GM18858 (cell line): Measurements from ENCODE around the gene RNASET2.
"Not testable (repeated sequence)": the region's sequence is repeated elsewhere in the genome, so short reads cannot be mapped to it uniquely, and the experiment has no call there.

Source experiments
- ATAC-seq: cut with Tn5 transposase; IDR thresholded peaks from one replicate; pipeline ENCODE4 v1.9.1; 2021; ENCODE audit not compliant: unreplicated experiment

RNASET2 gene

GRCh38 chr6:166905505-166906134 is 50.7 kb downstream of the RNASET2 start:
- ATAC-seq, result no peak

- no peak for ATAC-seq
Measured at GRCh38 chr6:166905013-166905412, 51.3 kb downstream of the RNASET2 start.

- no peak for ATAC-seq
Measured at GRCh38 chr6:166904101-166904746, 52.1 kb downstream of the RNASET2 start.

GRCh38 chr6:166903500-166903899 is 52.9 kb downstream of the RNASET2 start:
- ATAC-seq, result no peak

- no peak for ATAC-seq
Measured at GRCh38 chr6:166903027-166903426, 53.3 kb downstream of the RNASET2 start.

- ATAC-seq, result no peak
Measured at GRCh38 chr6:166902211-166902755, 54.1 kb downstream of the RNASET2 start.

- ATAC-seq, result no peak
Measured at GRCh38 chr6:166901626-166902025, 54.7 kb downstream of the RNASET2 start.

GRCh38 chr6:166900956-166901607 is 55.3 kb downstream of the RNASET2 start:
- ATAC-seq, result no peak

- ATAC-seq, result no peak
Measured at GRCh38 chr6:166900130-166900708, 56.1 kb downstream of the RNASET2 start.

- no peak for ATAC-seq
Measured at GRCh38 chr6:166898910-166899309, 57.4 kb downstream of the RNASET2 start.

- not testable (repeated sequence) for ATAC-seq
Measured at GRCh38 chr6:166894614-166895013, 61.7 kb downstream of the RNASET2 start.

GRCh38 chr6:166892472-166892871 is 63.9 kb downstream of the RNASET2 start:
- ATAC-seq, result not testable (repeated sequence)

- not testable (repeated sequence) for ATAC-seq
Measured at GRCh38 chr6:166886773-166887172, 69.6 kb downstream of the RNASET2 start.

- ATAC-seq, result not testable (repeated sequence)
Measured at GRCh38 chr6:166884958-166885357, 71.4 kb downstream of the RNASET2 start.

GRCh38 chr6:166879594-166879993 is 76.8 kb downstream of the RNASET2 start:
- no peak for ATAC-seq
